ENCODE data around the gene PHLPP1. TPM values are rescaled to one million over a fixed set of nuclear protein-coding genes. Genes with fewer than 3 reads are reported as not detected.

The PHLPP1 gene
- polyA plus RNA-seq, 1 experiment, result 5.6 TPM

GRCh38 chr18:62839874-62840713, 124.8 kb downstream of the PHLPP1 start:
- no peak overlapping the region for H3K27ac ChIP-seq (ENCODE audit: low read depth, low read length)
- H3K27me3 ChIP-seq (ENCODE audit: control insufficient read depth, insufficient read depth, low read length), result no peaks in the 10 kb centered on the region
- TF ChIP-seq CTCF (IDR thresholded peaks at IDR 0.05; ENCODE audit: low read depth, low read length), result no peak
- H3K9me3 ChIP-seq (ENCODE audit: control insufficient read depth, insufficient read depth, low read length), result no peaks in the 10 kb centered on the region
- CTCF ChIA-PET, result no interaction called here
- DNase-seq (ENCODE audit: low read depth, low spot score), result no peak
- H3K4me3 ChIP-seq (ENCODE audit: low read depth, low read length), result no peak overlapping the region
- POLR2A ChIA-PET, result no interaction called here

- DNase-seq (ENCODE audit: low read depth, low spot score), result no peak
- no peak overlapping the region for H3K4me3 ChIP-seq (ENCODE audit: low read depth, low read length)
- TF ChIP-seq CTCF (IDR thresholded peaks at IDR 0.05; ENCODE audit: low read depth, low read length), result no peak
- POLR2A ChIA-PET, result no interaction called here
- H3K9me3 ChIP-seq (ENCODE audit: control insufficient read depth, insufficient read depth, low read length), result no peaks in the 10 kb centered on the region
- H3K27me3 ChIP-seq (ENCODE audit: control insufficient read depth, insufficient read depth, low read length), result no peaks in the 10 kb centered on the region
- CTCF ChIA-PET, result no interaction called here
- H3K27ac ChIP-seq (ENCODE audit: low read depth, low read length), result no peak overlapping the region
Observed at GRCh38 chr18:62841405-62841804, 126.1 kb downstream of the PHLPP1 start.

GRCh38 chr18:62842898-62843297, 127.6 kb downstream of the PHLPP1 start:
- H3K4me3 ChIP-seq (ENCODE audit: low read depth, low read length), result no peak overlapping the region
- ChIA-PET CTCF (no interaction called here), POLR2A (no interaction called here)
- TF ChIP-seq CTCF (IDR thresholded peaks at IDR 0.05; ENCODE audit: low read depth, low read length), result no peak
- H3K9me3 ChIP-seq (ENCODE audit: control insufficient read depth, insufficient read depth, low read length), result no peaks in the 10 kb centered on the region
- no peaks in the 10 kb centered on the region for H3K27me3 ChIP-seq (ENCODE audit: control insufficient read depth, insufficient read depth, low read length)
- no peak overlapping the region for H3K27ac ChIP-seq (ENCODE audit: low read depth, low read length)
- no peak for DNase-seq (ENCODE audit: low read depth, low spot score)

- Histone ChIP-seq H3K27me3 (ENCODE audit: control insufficient read depth, insufficient read depth, low read length) (no peaks in the 10 kb centered on the region), H3K27ac (ENCODE audit: low read depth, low read length) (no peak overlapping the region), H3K4me3 (ENCODE audit: low read depth, low read length) (no peak overlapping the region), H3K9me3 (ENCODE audit: control insufficient read depth, insufficient read depth, low read length) (no peaks in the 10 kb centered on the region)
- CTCF ChIA-PET, result interaction anchor here (0.6 kb wide), 1 partner anchor 86 kb away, joined by 3 read pairs; no protein-coding TSS in a partner anchor
- DNase-seq (ENCODE audit: low read depth, low spot score), result no peak
- no peak for TF ChIP-seq CTCF (IDR thresholded peaks at IDR 0.05; ENCODE audit: low read depth, low read length)
- POLR2A ChIA-PET, result no interaction called here
Observed at GRCh38 chr18:62844850-62845643, 129.7 kb downstream of the PHLPP1 start.

GRCh38 chr18:62846313-62846712, 131.0 kb downstream of the PHLPP1 start:
- CTCF ChIA-PET, result no interaction called here
- H3K4me3 ChIP-seq (ENCODE audit: low read depth, low read length), result no peak overlapping the region
- TF ChIP-seq CTCF (IDR thresholded peaks at IDR 0.05; ENCODE audit: low read depth, low read length), result no peak

More at GRCh38 chr18:62846313-62846712, 131.0 kb downstream of the PHLPP1 start:
- Histone ChIP-seq H3K27me3 (ENCODE audit: control insufficient read depth, insufficient read depth, low read length) (no peaks in the 10 kb centered on the region), H3K9me3 (ENCODE audit: control insufficient read depth, insufficient read depth, low read length) (no peaks in the 10 kb centered on the region), H3K27ac (ENCODE audit: low read depth, low read length) (no peak overlapping the region)
- DNase-seq (ENCODE audit: low read depth, low spot score), result no peak
- POLR2A ChIA-PET, result no interaction called here

Data from AG04450 (cell line).